ENCODE data around the gene INSRR. TPM values are rescaled to one million over a fixed set of nuclear protein-coding genes. Genes with fewer than 3 reads are reported as not detected.

INSRR gene
- total RNA-seq, 1 donor from 2014 or later = not detected

DNA sequence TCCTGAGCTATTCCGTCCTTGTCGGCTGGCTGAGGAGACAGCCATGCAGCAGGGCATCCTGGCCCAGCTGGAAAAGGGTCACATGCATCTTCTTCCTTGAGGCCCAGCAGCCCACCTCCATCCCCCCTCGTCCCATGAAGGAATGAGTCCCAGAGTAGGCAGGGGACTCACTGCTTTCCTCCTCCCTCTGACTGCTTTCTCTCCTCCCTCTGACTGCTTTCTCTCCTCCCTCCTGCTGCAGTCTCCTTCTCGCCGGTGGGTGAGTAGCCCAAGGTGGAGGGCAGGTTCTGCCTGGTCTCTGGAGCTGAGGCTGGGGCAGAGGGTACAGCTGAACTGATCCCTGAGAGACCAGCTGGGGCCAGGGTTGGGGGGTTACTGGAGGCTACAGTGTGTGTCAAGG lies 15.2 kb upstream of the INSRR start:
- H3K9me3 Mint-ChIP-seq (ENCODE audit: low read depth) = no peaks in the 10 kb centered on the region
- H3K4me1 Mint-ChIP-seq (ENCODE audit: low read depth) = no peaks in the 10 kb centered on the region
- H3K4me3 Mint-ChIP-seq (ENCODE audit: low read depth) = no peak overlapping the region
- no peak for DNase-seq (ENCODE audit: low spot score, unreplicated experiment)
- no peak overlapping the region for H3K27ac Mint-ChIP-seq
- H3K36me3 Mint-ChIP-seq (ENCODE audit: insufficient read depth) = no peaks in the 10 kb centered on the region
- peaks cover 85% of the 10 kb centered on the region for H3K27me3 Mint-ChIP-seq
- TF ChIP-seq, protein P1, sequence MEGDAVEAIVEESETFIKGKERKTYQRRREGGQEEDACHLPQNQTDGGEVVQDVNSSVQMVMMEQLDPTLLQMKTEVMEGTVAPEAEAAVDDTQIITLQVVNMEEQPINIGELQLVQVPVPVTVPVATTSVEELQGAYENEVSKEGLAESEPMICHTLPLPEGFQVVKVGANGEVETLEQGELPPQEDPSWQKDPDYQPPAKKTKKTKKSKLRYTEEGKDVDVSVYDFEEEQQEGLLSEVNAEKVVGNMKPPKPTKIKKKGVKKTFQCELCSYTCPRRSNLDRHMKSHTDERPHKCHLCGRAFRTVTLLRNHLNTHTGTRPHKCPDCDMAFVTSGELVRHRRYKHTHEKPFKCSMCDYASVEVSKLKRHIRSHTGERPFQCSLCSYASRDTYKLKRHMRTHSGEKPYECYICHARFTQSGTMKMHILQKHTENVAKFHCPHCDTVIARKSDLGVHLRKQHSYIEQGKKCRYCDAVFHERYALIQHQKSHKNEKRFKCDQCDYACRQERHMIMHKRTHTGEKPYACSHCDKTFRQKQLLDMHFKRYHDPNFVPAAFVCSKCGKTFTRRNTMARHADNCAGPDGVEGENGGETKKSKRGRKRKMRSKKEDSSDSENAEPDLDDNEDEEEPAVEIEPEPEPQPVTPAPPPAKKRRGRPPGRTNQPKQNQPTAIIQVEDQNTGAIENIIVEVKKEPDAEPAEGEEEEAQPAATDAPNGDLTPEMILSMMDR (IDR thresholded peaks at IDR 0.05; ENCODE audit: unreplicated experiment) = no peak

DNA sequence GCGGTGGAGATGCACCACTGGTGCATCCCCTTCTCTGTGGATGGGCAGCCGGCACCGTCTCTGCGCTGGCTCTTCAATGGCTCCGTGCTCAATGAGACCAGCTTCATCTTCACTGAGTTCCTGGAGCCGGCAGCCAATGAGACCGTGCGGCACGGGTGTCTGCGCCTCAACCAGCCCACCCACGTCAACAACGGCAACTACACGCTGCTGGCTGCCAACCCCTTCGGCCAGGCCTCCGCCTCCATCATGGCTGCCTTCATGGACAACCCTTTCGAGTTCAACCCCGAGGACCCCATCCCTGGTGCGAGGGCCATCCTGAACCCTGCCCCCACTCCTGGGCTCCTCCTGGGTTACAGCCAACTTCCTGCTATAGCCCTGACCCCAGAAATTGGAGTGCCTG lies 14.7 kb upstream of the INSRR start:
- no peaks in the 10 kb centered on the region for H3K4me1 Mint-ChIP-seq (ENCODE audit: low read depth)
- no peak overlapping the region for H3K4me3 Mint-ChIP-seq (ENCODE audit: low read depth)
- H3K27ac Mint-ChIP-seq = no peak overlapping the region
- H3K9me3 Mint-ChIP-seq (ENCODE audit: low read depth) = no peaks in the 10 kb centered on the region
- H3K36me3 Mint-ChIP-seq (ENCODE audit: insufficient read depth) = no peaks in the 10 kb centered on the region
- no peak for DNase-seq (ENCODE audit: low spot score, unreplicated experiment)
- TF ChIP-seq, protein P1 (IDR thresholded peaks at IDR 0.05; ENCODE audit: unreplicated experiment) = no peak
- peaks cover 85% of the 10 kb centered on the region for H3K27me3 Mint-ChIP-seq

DNA sequence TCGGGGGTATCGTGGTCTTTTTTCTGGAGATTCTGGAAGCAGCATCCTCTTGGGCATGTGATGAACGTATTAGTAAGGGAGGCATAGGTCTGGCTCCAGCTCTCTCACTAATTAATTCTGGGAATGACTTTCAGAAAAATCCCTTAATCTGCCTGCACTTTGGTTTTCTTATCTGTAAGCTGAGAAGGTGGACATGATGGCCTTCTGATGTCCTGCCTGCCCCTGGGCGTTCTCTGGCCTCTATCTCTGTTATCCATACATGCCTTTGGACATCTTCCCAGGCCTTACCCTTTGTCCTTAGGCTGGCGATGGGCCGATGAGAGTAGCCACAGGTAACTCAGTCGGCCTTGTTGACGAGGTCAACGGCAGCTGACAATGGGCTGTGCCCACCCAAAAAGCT lies 10.5 kb upstream of the INSRR start:
- H3K27me3 Mint-ChIP-seq = peaks cover 82% of the 10 kb centered on the region
- no peaks in the 10 kb centered on the region for H3K36me3 Mint-ChIP-seq (ENCODE audit: insufficient read depth)
- DNase-seq (ENCODE audit: low spot score, unreplicated experiment) = no peak
- TF ChIP-seq, protein P1 (IDR thresholded peaks at IDR 0.05; ENCODE audit: unreplicated experiment) = no peak
- no peaks in the 10 kb centered on the region for H3K4me1 Mint-ChIP-seq (ENCODE audit: low read depth)
- no peaks in the 10 kb centered on the region for H3K9me3 Mint-ChIP-seq (ENCODE audit: low read depth)
- H3K27ac Mint-ChIP-seq = no peak overlapping the region
- no peak overlapping the region for H3K4me3 Mint-ChIP-seq (ENCODE audit: low read depth)

DNA sequence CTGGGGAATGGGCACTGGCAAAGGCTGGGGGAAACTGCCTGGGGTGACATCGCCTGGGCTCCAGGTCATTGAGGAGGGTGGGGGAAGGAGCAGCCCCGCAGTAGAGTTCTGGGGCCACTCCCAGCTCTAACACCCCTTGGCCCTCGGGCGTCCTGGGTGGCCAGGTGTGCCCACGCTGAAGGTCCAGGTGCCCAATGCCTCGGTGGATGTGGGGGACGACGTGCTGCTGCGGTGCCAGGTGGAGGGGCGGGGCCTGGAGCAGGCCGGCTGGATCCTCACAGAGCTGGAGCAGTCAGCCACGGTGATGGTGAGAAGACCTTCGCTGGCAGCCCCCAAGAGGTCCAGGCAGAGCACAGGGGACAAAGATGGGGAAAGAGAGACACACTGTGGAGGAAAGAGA lies 9.4 kb upstream of the INSRR start:
- no peak for DNase-seq (ENCODE audit: low spot score, unreplicated experiment)
- no peaks in the 10 kb centered on the region for H3K9me3 Mint-ChIP-seq (ENCODE audit: low read depth)
- H3K27me3 Mint-ChIP-seq = peaks cover 83% of the 10 kb centered on the region
- no peak overlapping the region for H3K27ac Mint-ChIP-seq
- no peaks in the 10 kb centered on the region for H3K36me3 Mint-ChIP-seq (ENCODE audit: insufficient read depth)
- TF ChIP-seq, protein P1 (IDR thresholded peaks at IDR 0.05; ENCODE audit: unreplicated experiment) = no peak
- H3K4me1 Mint-ChIP-seq (ENCODE audit: low read depth) = no peaks in the 10 kb centered on the region
- no peak overlapping the region for H3K4me3 Mint-ChIP-seq (ENCODE audit: low read depth)

DNA sequence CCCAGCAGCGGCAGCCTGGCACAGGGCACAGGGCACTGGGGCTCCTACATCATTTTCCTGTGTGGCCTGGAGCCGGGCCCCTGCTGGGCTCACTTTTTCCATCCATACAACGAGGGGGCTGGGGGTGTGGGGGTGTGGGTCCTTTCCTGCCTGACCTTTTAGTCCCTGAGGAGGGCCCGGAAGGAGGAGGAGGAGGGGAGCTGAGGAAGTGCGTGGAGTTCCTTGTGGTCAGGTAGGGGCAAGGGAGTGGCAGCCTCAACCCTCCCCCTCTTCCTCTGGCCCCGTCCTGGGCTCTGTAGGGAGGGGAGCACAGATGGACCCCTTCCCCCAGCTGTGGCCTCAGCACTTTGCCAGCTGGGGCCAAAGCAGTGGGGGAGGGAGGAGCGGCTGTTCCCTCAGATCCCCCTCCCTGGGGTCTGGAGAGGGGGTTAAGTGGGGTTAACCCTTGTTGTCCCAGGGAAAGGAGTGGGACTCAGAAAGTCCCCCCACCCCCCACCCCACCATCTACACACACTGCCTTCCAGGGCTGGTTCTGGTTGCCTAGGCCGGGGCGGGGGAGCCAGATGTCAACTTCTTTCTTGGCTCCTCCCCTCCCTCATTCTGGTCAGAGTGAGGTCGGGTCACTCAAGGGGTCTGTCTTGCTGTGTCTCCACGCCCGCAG lies 7.5 kb upstream of the INSRR start:
- Mint-ChIP-seq H3K27ac (no peak overlapping the region), H3K4me3 (ENCODE audit: low read depth) (no peak overlapping the region)
- TF ChIP-seq, protein P1 (IDR thresholded peaks at IDR 0.05; ENCODE audit: unreplicated experiment) = no peak

More for the DNA sequence above, 7.5 kb upstream of the INSRR start:
- Mint-ChIP-seq H3K4me1 (ENCODE audit: low read depth) (peaks cover 3% of the 10 kb centered on the region), H3K27me3 (peaks cover 89% of the 10 kb centered on the region), H3K36me3 (ENCODE audit: insufficient read depth) (no peaks in the 10 kb centered on the region), H3K9me3 (ENCODE audit: low read depth) (no peaks in the 10 kb centered on the region)
- DNase-seq (ENCODE audit: low spot score, unreplicated experiment) = no peak
